Sigmoid colon (tissue), 7 donors: ENCODE measurements around the gene LSM14A. TPM values are rescaled to one million over a fixed set of nuclear protein-coding genes. Genes with fewer than 3 reads are reported as not detected.

Experiments used
- DNase-seq: peaks from one replicate; pipeline ENCODE4 v3.0.0-alpha.2; 2019
- H3K27ac ChIP-seq, 4 donors: fragments of 200-600 bp; sonication (generic); one replicate each; pipeline ENCODE4 v1.5.1; 2016 to 2019; ENCODE audit warnings: mild to moderate bottlenecking in 1 of 4
- H3K27me3 ChIP-seq, 3 donors: fragments of 200-600 bp; sonication (generic); one replicate each; pipeline ENCODE4 v1.5.1; 2019; ENCODE audit warnings: mild to moderate bottlenecking in 1 of 3
- H3K36me3 ChIP-seq, 4 donors: fragments of 200-600 bp; sonication (generic); one replicate each; pipeline ENCODE4 v1.5.1; 2016 to 2019
- H3K4me1 ChIP-seq, 4 donors: fragments of 200-600 bp; sonication (generic); one replicate each; pipeline ENCODE4 v1.5.1; 2017 to 2019
- H3K4me3 ChIP-seq, 4 donors: fragments of 200-600 bp; sonication (generic); one replicate each; pipeline ENCODE4 v1.5.1; 2017 to 2019; ENCODE audit warnings: mild to moderate bottlenecking in 2 of 4, moderate library complexity in 1 of 4
- H3K9me3 ChIP-seq, 4 donors: fragments of 200-600 bp in 3 of 4; sonication (generic) in 3 of 4; one replicate each; pipeline versions ENCODE4 v1.5.1 to v1.6.1; 2013 to 2019
- CTCF ChIP-seq, 4 experiments: fragments of 450-650 bp in 3 of 4; fragments of 200-600 bp in 1 of 4; IDR thresholded peaks; one replicate each; pipeline ENCODE4 v1.5.1; 2016 to 2019; ENCODE audit warnings: antibody characterized with exemption in 4 of 4, mild to moderate bottlenecking in 3 of 4, moderate library complexity in 2 of 4
- EP300 ChIP-seq, 4 donors: sonication (generic); formaldehyde crosslinking; IDR thresholded peaks; one replicate each; pipeline ENCODE4 v1.6.1; 2017; ENCODE audit warnings: antibody characterized with exemption in 4 of 4
- POLR2A ChIP-seq, 2 donors: fragments of 450-650 bp; IDR thresholded peaks; one replicate each; pipeline ENCODE4 v1.6.1; 2016; ENCODE audit warnings: antibody characterized with exemption in 2 of 2, mild to moderate bottlenecking in 2 of 2, moderate library complexity in 2 of 2
- POLR2AphosphoS5 ChIP-seq, 4 donors: sonication (generic); formaldehyde crosslinking; IDR thresholded peaks; one replicate each; pipeline ENCODE4 v1.6.1; 2017; ENCODE audit warnings: antibody characterized with exemption in 4 of 4
- WGBS, 2 donors: extraction: QIAGEN DNeasy Blood & Tissue Kit; methylation state at CpG; one replicate each; pipeline ENCODE4 v1.1.7; 2013; 5-methylcytosine and 5-hydroxymethylcytosine counted together
- intact Hi-C: fragments of 100-400 bp; cut with DNase I; formaldehyde crosslinking; loops from one replicate; pipeline ENCODE4 v1.15.1; 2023
- polyA plus RNA-seq, 3 donors: library from polyadenylated mRNA; stranded (reverse); fragments of 200-250 nt; gene quantifications; one replicate each; pipeline ENCODE4 v1.2.3, GENCODE V29; 2013
- total RNA-seq, 4 donors: library from RNA; depleted of rRNA; stranded (reverse); fragments of >200 nt; gene quantifications; one replicate each; pipeline ENCODE4 v1.1.0, GENCODE V29; 2016
- donor health status: healthy with polysubstance abuse.
- donor health status: Bipolar disorder and iron deficiency.
- donor health status: healthy.

LSM14A gene
- total and polyA plus RNA-seq, 7 donors = 66.6 to 149 (median 104) TPM

GRCh38 chr19:34182125-34182524 lies 9.8 kb downstream of the LSM14A start:
- Histone ChIP-seq H3K4me3 (no peak overlapping the region), H3K36me3 (no peaks in the 10 kb centered on the region), H3K27ac (no peak overlapping the region), H3K4me1 (peaks cover 0 to 91% (median 79%) of the 10 kb centered on the region in 4 donors), H3K9me3 (no peaks in the 10 kb centered on the region), H3K27me3 (no peaks in the 10 kb centered on the region)
- TF ChIP-seq EP300 (IDR thresholded peaks at IDR 0.05) (no peak), POLR2A (IDR thresholded peaks at IDR 0.05) (no peak), CTCF (IDR thresholded peaks at IDR 0.05) (no peak), POLR2AphosphoS5 (IDR thresholded peaks at IDR 0.05) (no peak)
- no peak for DNase-seq
- intact Hi-C loops = no loop called here

- 57 to 75% methylated on average over 6 of the region's 6 CpGs for WGBS, 2 donors
- Histone ChIP-seq H3K27ac (peak overlapping the region in 2 of 4 donors; percentile 21 to 42), H3K36me3 (no peaks in the 10 kb centered on the region), H3K4me3 (no peak overlapping the region), H3K27me3 (no peaks in the 10 kb centered on the region), H3K4me1 (peaks cover 0 to 89% (median 75%) of the 10 kb centered on the region in 4 donors), H3K9me3 (no peaks in the 10 kb centered on the region)
- TF ChIP-seq POLR2AphosphoS5 (IDR thresholded peaks at IDR 0.05) = no peak
- DNase-seq = no peak
- intact Hi-C loops = no loop called here
Measured at GRCh38 chr19:34184880-34185491, 12.7 kb downstream of the LSM14A start.

DNA sequence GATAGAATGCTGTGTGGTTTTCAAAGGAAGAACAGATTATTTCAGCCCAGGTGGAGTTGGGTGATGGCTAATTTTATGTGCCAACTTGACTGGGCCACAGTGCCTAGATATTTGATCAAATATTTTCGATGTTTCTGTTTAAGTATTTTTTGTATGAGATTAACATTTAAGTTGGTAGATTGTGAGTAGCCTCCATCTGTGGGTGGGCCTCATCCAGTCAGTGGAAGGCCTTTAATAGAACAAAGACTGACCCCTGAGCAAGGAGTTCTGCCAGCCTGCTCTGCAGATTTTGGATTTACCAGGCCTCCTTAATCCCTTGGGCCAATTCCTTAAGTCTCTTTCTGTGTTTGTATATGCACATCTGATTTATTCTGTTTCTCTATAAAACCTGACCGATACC lies 13.9 kb downstream of the LSM14A start:
- intact Hi-C loops = no loop called here
- Histone ChIP-seq H3K36me3 (no peaks in the 10 kb centered on the region), H3K9me3 (no peaks in the 10 kb centered on the region), H3K27ac (no peak overlapping the region), H3K4me3 (no peak overlapping the region), H3K4me1 (peaks cover 0 to 84% (median 73%) of the 10 kb centered on the region in 4 donors), H3K27me3 (no peaks in the 10 kb centered on the region)
- DNase-seq = no peak
- no peak for TF ChIP-seq CTCF (IDR thresholded peaks at IDR 0.05)
- no peak for TF ChIP-seq EP300 (IDR thresholded peaks at IDR 0.05)
- no peak for TF ChIP-seq POLR2AphosphoS5 (IDR thresholded peaks at IDR 0.05)
- TF ChIP-seq POLR2A (IDR thresholded peaks at IDR 0.05) = no peak
- WGBS, 2 donors = 95 to 96% methylated on average over 2 of the region's 2 CpGs

DNA sequence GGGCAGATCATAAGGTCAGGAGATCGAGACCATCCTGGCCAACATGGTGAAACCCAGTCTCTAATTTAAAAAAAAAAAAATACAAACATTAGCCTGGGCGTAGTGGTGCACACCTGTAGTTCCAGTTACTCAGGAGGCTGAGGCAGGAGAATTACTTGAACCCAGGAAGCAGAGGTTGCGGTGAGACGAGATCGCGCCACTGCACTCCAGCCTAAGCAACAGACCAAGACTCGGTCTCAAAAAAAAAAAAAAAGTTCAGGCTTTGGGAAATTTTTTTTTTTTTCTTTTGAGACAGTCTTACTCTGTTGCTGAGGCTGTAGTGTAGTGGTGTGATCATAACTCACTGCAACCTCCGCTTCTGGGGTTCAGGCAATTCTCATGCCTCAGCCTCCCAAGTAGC lies 14.7 kb downstream of the LSM14A start:
- DNase-seq = no peak
- TF ChIP-seq EP300 (IDR thresholded peaks at IDR 0.05) (no peak), POLR2AphosphoS5 (IDR thresholded peaks at IDR 0.05) (no peak), CTCF (IDR thresholded peaks at IDR 0.05) (no peak), POLR2A (IDR thresholded peaks at IDR 0.05) (no peak)
- Histone ChIP-seq H3K4me3 (no peak overlapping the region), H3K4me1 (peaks cover 0 to 79% (median 72%) of the 10 kb centered on the region in 4 donors), H3K9me3 (no peaks in the 10 kb centered on the region), H3K36me3 (no peaks in the 10 kb centered on the region), H3K27ac (no peak overlapping the region), H3K27me3 (no peaks in the 10 kb centered on the region)
- intact Hi-C loops = no loop called here
- 94 to 96% methylated on average over 8 of the region's 8 CpGs for WGBS, 2 donors

DNA sequence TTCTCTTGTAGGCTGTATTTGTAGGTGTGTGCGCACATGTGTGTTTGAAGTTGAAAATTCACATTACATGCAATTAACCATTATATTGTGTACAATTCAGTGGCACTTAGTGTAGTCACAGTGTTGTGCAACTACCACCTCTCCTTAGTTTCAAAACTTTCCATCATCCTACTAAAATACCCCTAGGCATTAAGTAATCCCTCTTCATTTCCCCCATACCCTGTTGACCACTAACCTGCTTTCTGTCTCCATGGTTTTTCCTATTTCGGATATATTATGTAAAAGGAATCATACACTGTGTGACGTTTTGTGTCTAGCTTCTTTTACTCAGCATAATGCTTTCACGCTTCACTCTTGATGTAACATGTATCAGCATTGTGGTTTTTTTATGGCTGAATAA lies 16.1 kb downstream of the LSM14A start:
- DNase-seq = no peak
- no peaks in the 10 kb centered on the region for H3K27me3 ChIP-seq
- H3K9me3 ChIP-seq = no peaks in the 10 kb centered on the region
- no peaks in the 10 kb centered on the region for H3K36me3 ChIP-seq
- TF ChIP-seq POLR2AphosphoS5 (IDR thresholded peaks at IDR 0.05) (no peak), POLR2A (IDR thresholded peaks at IDR 0.05) (no peak), EP300 (IDR thresholded peaks at IDR 0.05) (no peak), CTCF (IDR thresholded peaks at IDR 0.05) (no peak)
- no peak overlapping the region for H3K27ac ChIP-seq
- peaks cover 0 to 74% (median 68%) of the 10 kb centered on the region in 4 donors for H3K4me1 ChIP-seq
- no peak overlapping the region for H3K4me3 ChIP-seq
- 88 to 90% methylated on average over 4 of the region's 4 CpGs for WGBS, 2 donors
- intact Hi-C loops = no loop called here
